K562 (cell line): ENCODE results near the gene AMPD3. TPM values are rescaled to one million over a fixed set of nuclear protein-coding genes. Genes with fewer than 3 reads are reported as not detected.

Experiments
- BCLAF1 ChIP-seq, 2 experiments: fragments of 450-650 bp in 1 of 2; IDR thresholded peaks; 2 replicates each; pipeline ENCODE4 v1.6.1; 2011 to 2017; ENCODE audit warnings: low read depth in 2 of 2, antibody characterized with exemption in 1 of 2, borderline replicate concordance in 1 of 2, low read length in 1 of 2, mild to moderate bottlenecking in 1 of 2, mixed read lengths in 1 of 2; ENCODE audit not compliant: control insufficient read depth in 1 of 2
- CAMTA2 ChIP-seq: fragments of 250-450 bp; sonication (Bioruptor Pico); conservative IDR thresholded peaks from 2 replicates; pipeline ENCODE4 v1.5.1; 2022
- CBFA2T3 ChIP-seq: fragments of 450-650 bp; IDR thresholded peaks from 2 replicates; pipeline ENCODE4 v1.6.1; 2017
- CBX1 ChIP-seq: sonication (generic); IDR thresholded peaks from 2 replicates; pipeline ENCODE4 v1.6.1; 2016; ENCODE audit warnings: antibody characterized with exemption, low read depth, mild to moderate bottlenecking
- DACH1 ChIP-seq: fragments of 450-650 bp; IDR thresholded peaks from 2 replicates; pipeline ENCODE4 v1.6.1; 2018; ENCODE audit not compliant: partially characterized antibody
- E2F6 ChIP-seq, 2 experiments: IDR thresholded peaks; 2 replicates each; pipeline ENCODE4 v1.6.1; 2011; ENCODE audit warnings: borderline replicate concordance in 1 of 2, control low read depth in 1 of 2, low read depth in 1 of 2, low read length in 1 of 2, mild to moderate bottlenecking in 1 of 2, mixed read lengths in 1 of 2, moderate library complexity in 1 of 2; ENCODE audit not compliant: insufficient read depth in 1 of 2, insufficient read length in 1 of 2, poor library complexity in 1 of 2, severe bottlenecking in 1 of 2; ENCODE audit errors: extremely low read depth in 1 of 2
- GTF2E2 ChIP-seq: fragments of 200-800 bp; sonication (Bioruptor generic); IDR thresholded peaks from 2 replicates; pipeline ENCODE4 v1.6.1; 2016; ENCODE audit warnings: missing genetic modification characterization, missing compliant biosample characterization
- JUND ChIP-seq, 2 experiments: IDR thresholded peaks; 2 replicates in 1 of 2; 3 replicates in 1 of 2; pipeline ENCODE4 v1.6.1; 2011; ENCODE audit warnings: borderline replicate concordance in 2 of 2, low read depth in 2 of 2, low read length in 2 of 2, improper control_type of control experiment in 1 of 2, missing biosample characterization in 1 of 2, missing genetic modification characterization in 1 of 2, missing genetic modification reagents in 1 of 2
- MYC ChIP-seq, 2 experiments: fragments of 250-450 bp in 1 of 2; sonication (Bioruptor Pico) in 1 of 2; IDR thresholded peaks; 2 replicates each; pipeline versions ENCODE4 v1.5.1 to v1.6.1; 2012 to 2021; ENCODE audit warnings: low read depth in 2 of 2, borderline replicate concordance in 1 of 2, improper control_type of control experiment in 1 of 2, low read length in 1 of 2, mild to moderate bottlenecking in 1 of 2, moderate library complexity in 1 of 2
- PHF8 ChIP-seq: fragments of 200-600 bp; sonication (generic); IDR thresholded peaks from 2 replicates; pipeline ENCODE4 v1.6.1; 2012; ENCODE audit warnings: mixed run types, mild to moderate bottlenecking, inconsistent platforms, low read length, moderate library complexity, borderline replicate concordance
- POLR2AphosphoS5 ChIP-seq: IDR thresholded peaks from 2 replicates; pipeline ENCODE4 v1.6.1; 2011; ENCODE audit warnings: mild to moderate bottlenecking, low read depth, low read length, moderate library complexity; ENCODE audit not compliant: control insufficient read depth, insufficient read depth
- SOX6 ChIP-seq: fragments of 450-650 bp; IDR thresholded peaks from 2 replicates; pipeline ENCODE4 v1.6.1; 2014; ENCODE audit warnings: mild to moderate bottlenecking
- SUPT5H ChIP-seq: fragments of 450-650 bp; IDR thresholded peaks from 2 replicates; pipeline ENCODE4 v1.6.1; 2016
- TAF7 ChIP-seq: fragments of 450-650 bp; IDR thresholded peaks from 2 replicates; pipeline ENCODE4 v1.6.1; 2016; ENCODE audit warnings: missing genetic modification characterization, missing compliant biosample characterization
- TEAD4 ChIP-seq, 2 experiments: sonication (generic) in 1 of 2; formaldehyde crosslinking in 1 of 2; IDR thresholded peaks; 2 replicates each; pipeline versions ENCODE4 v1.6.1 to v1.8.0; 2012 to 2022; ENCODE audit warnings: borderline replicate concordance in 1 of 2, inconsistent platforms in 1 of 2, low read length in 1 of 2, mild to moderate bottlenecking in 1 of 2, missing genetic modification reagents in 1 of 2
- UBTF ChIP-seq, 2 experiments: IDR thresholded peaks; 2 replicates each; pipeline ENCODE4 v1.6.1; 2012; ENCODE audit warnings: improper control_type of control experiment in 2 of 2, low read depth in 2 of 2, low read length in 2 of 2, borderline replicate concordance in 1 of 2
- ZEB2 ChIP-seq: fragments of 450-650 bp; IDR thresholded peaks from 2 replicates; pipeline ENCODE4 v1.6.1; 2016
- ZKSCAN3 ChIP-seq: fragments of 250-450 bp; sonication (Bioruptor Pico); IDR thresholded peaks from 2 replicates; pipeline ENCODE4 v1.4.0; 2020
- polyA plus RNA-seq, 8 experiments: library from polyadenylated mRNA; depleted of rRNA in 4 of 8; stranded (reverse) in 5 of 8; unstranded in 3 of 8; fragments of >200 nt; fragmentation: Nextera tagmentation in 2 of 8; fragmentation: Illumina TruSeq in 1 of 8; extraction: Ambion mirVana in 2 of 8; extraction: Trizol in 1 of 8; gene quantifications; 2 replicates each; pipeline versions ENCODE4 v1.2.1 to v1.2.3, GENCODE V29; 2011 to 2014; ENCODE audit warnings: inconsistent platforms in 1 of 8, missing spikeins in 1 of 8
- total RNA-seq, 7 experiments: library from RNA; depleted of rRNA in 6 of 7; stranded (reverse); fragments of >200 nt in 6 of 7; fragmentation: Illumina TruSeq in 2 of 7; extraction: Trizol in 2 of 7; gene quantifications; 2 replicates each; pipeline versions ENCODE4 v1.2.1 to v1.2.3, GENCODE V29; 2011 to 2021; ENCODE audit warnings: low replicate concordance in 1 of 7

The AMPD3 gene
- total and polyA plus RNA-seq, 9 of the 15 experiments (the other 6 are each of a cell fraction or from before 2014, with no cell fraction given) = 4.4 to 23.6 (median 11.2) TPM

GRCh38 chr11:10454878-10455631 lies at the start of gene AMPD3 (continued):
- TF ChIP-seq UBTF (IDR thresholded peaks at IDR 0.05; ENCODE audit: borderline replicate concordance in 1 of 2, low read depth in 2 of 2, low read length in 2 of 2) (peak in 1 of 2 experiments; percentile 79; a peak in 1 of 4 replicates), TEAD4 (IDR thresholded peaks at IDR 0.05; ENCODE audit: low read length) (peak; percentile 58; the same call in 1 of the 2 replicates), TEAD4 (CRISPR knock-in tag; IDR thresholded peaks at IDR 0.05; ENCODE audit: borderline replicate concordance) (no peak), BCLAF1 (IDR thresholded peaks at IDR 0.05; ENCODE audit: borderline replicate concordance in 1 of 2, control insufficient read depth in 1 of 2, low read depth in 2 of 2, low read length in 1 of 2) (peak in 1 of 2 experiments; percentile 93; a peak in 2 of 4 replicates), CBX1 (peak; percentile 35; the same call in 1 of the 2 replicates), POLR2AphosphoS5 (peak; percentile 91), SOX6 (0 out of 2 replicates have a peak, but pooled peaks have one; percentile 39), ZKSCAN3 (CRISPR knock-in tag) (no peak), TAF7 (tag) (no peak), MYC (IDR thresholded peaks at IDR 0.05; ENCODE audit: low read depth, low read length) (peak; percentile 27; the same call in 1 of the 2 replicates), MYC (CRISPR knock-in tag; IDR thresholded peaks at IDR 0.05; ENCODE audit: borderline replicate concordance, low read depth) (no peak), JUND (IDR thresholded peaks at IDR 0.05; ENCODE audit: borderline replicate concordance, low read depth, low read length) (peak; percentile 67), JUND (tag; IDR thresholded peaks at IDR 0.05; ENCODE audit: borderline replicate concordance, low read depth, low read length) (peak; percentile 75; the same call in 2 of the 3 replicates), GTF2E2 (tag) (no peak), CAMTA2 (CRISPR knock-in tag) (no peak), PHF8 (peak; percentile 21; the same call in 1 of the 2 replicates), CBFA2T3 (peak; percentile 75), E2F6 (IDR thresholded peaks at IDR 0.05; ENCODE audit: borderline replicate concordance in 1 of 2, extremely low read depth in 1 of 2, insufficient read depth in 1 of 2, insufficient read length in 1 of 2, low read depth in 1 of 2, low read length in 1 of 2, poor library complexity in 1 of 2, severe bottlenecking in 1 of 2) (peak in 1 of 2 experiments; percentile 5), ZEB2 (0 out of 2 replicates have a peak, but pooled peaks have one; percentile 14), SUPT5H (peak; percentile 70), DACH1 (peak; percentile 75)
